Left hindlimb (tissue), 1 donor: ENCODE results near the gene C11orf71.

Source experiments
- DNase-seq: peaks from one replicate; pipeline ENCODE4 v3.0.0-alpha.2; 2018

C11orf71 gene

GRCh38 chr11:114400216-114400914 is at the start of gene C11orf71, which contains the start of gene RBM7:
Gene C11orf71, minus strand, starts transcription at chr11:114400511. Its CDS starts 180 bp downstream, at chr11:114400331.
Gene RBM7, plus strand, starts transcription at chr11:114400666. Its CDS starts 6 bp downstream, at chr11:114400672.
- peak; percentile 98 for DNase-seq

DNA sequence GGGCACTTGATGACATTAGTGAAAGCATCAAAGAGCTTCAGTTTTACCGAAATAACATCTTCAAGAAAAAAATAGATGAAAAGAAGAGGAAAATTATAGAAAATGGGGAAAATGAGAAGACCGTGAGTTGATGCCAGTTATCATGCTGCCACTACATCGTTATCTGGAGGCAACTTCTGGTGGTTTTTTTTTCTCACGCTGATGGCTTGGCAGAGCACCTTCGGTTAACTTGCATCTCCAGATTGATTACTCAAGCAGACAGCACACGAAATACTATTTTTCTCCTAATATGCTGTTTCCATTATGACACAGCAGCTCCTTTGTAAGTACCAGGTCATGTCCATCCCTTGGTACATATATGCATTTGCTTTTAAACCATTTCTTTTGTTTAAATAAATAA is 49.5 kb upstream of the C11orf71 start:
- DNase-seq: no peak

DNA sequence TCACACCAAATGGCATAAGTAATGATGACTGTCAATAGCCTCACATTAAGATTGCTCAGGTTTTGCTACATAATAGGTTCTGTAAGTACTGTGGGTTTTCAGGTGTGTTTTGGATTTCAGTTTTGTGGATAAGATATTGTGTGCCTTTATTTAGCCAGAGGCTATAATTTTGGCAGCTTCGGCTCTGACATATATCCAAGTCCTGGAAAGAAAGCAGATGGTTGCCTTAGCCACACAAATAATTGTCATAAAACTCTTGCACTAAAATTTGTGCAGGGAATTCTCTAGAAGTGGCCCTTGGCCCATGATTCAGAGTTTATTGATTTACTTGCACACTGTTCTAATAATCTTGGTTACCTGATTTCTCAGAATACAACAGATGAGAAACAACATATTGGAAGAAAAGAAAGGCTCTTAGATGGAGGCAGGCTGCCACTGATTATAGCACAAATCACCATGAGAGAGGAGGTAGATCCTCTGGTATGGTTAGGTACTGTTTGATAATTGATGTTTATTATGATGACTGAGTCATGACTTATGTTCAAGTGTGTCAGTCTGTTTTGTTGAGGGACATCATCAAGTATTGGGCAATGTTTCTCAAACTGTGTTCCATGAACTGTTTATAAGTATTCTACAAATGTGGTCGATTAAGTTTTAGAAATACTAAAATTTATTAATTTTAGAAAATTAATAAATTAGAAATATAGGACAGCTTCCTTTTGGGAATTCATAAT is 48.6 kb upstream of the C11orf71 start:
- no peak for DNase-seq

- DNase-seq: no peak
These were observed 47.6 kb upstream of the C11orf71 start for GRCh38 chr11:114447892-114448291.

- DNase-seq: no peak
These were observed 47.1 kb upstream of the C11orf71 start for GRCh38 chr11:114447444-114447843.

DNA sequence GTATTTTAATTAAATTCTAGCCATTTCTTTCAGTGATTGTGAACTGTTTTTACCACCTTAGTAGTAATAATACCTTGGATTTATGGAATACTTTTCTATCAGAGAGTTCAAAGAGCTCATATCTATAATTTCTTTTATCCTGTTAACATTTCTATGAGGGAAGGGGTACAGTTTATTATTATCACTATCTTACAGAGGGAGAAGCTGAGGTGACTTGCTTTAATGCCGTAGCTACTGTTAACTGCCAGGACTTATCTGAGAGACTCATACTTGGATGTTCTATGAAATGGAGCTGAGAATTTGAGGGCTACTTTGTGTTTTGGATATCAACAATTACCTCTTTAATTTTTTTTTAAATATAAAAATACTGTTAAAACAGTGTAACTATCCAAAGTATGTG is 42.2 kb upstream of the C11orf71 start:
- DNase-seq: no peak

- DNase-seq: no peak
These were observed 41.6 kb upstream of the C11orf71 start for GRCh38 chr11:114441921-114442320.

GRCh38 chr11:114440971-114441763 is 40.9 kb upstream of the C11orf71 start:
- no peak for DNase-seq

DNA sequence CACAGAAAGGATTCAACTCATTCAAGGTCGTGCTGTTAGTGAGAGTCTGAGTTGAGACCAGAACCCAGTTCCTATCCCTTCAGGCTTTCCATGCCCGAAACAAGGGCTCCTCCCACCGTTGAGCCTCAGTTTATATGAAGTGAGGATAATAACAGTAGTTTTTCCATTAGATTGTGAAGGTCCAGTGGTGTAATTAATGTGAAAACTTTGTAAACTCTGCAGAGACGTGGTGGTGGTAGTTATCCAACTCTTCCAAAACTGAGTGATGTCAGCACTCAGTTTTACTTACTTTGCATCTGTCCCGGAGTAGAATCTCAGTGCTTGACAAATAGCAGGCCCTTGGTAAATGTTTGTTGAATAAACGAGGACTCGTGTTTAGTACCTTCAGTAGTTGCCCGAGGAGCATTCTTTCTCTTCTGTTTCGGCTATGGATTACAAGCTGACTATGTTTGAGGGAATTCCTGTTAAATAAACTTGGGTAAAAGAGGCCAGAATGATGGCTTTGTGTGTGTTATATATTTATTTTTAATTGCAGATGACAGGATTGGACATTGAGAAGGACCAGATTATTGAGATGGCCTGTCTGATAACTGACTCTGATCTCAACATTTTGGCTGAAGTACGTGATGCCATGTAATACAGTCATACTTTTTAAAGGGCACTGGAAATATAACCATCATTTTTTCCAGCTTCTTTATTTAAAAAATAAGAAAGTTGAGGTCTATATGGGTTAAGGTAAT is 40.0 kb upstream of the C11orf71 start:
- no peak for DNase-seq

- DNase-seq: peak; percentile 95
These were observed 39.2 kb upstream of the C11orf71 start, which contains the start of gene REXO2 for GRCh38 chr11:114439229-114440120. Gene REXO2, plus strand, starts transcription at chr11:114439467. Its CDS starts 62 bp downstream, at chr11:114439529.

DNA sequence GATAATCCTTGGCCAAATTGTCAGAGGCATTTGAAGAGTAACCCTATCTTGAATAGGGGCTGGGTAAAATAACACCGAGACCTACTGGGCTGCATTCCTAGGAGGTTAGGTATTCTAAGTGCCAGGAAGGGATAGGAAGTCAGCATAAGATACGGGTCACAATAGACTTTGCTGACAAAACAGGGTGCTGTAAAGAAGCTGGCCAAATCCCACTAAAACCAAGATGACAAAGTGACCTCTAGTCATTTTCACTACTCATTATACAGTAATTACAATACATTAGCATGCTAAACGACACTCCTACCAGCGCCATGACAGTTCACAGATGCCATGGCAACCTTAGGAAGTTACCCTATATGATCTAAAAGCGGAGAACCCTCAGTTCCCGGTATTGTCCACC is 38.0 kb upstream of the C11orf71 start:
- no peak for DNase-seq

GRCh38 chr11:114433376-114433775 is 33.1 kb upstream of the C11orf71 start:
- DNase-seq: no peak

GRCh38 chr11:114432893-114433292 is 32.6 kb upstream of the C11orf71 start:
- no peak for DNase-seq

DNA sequence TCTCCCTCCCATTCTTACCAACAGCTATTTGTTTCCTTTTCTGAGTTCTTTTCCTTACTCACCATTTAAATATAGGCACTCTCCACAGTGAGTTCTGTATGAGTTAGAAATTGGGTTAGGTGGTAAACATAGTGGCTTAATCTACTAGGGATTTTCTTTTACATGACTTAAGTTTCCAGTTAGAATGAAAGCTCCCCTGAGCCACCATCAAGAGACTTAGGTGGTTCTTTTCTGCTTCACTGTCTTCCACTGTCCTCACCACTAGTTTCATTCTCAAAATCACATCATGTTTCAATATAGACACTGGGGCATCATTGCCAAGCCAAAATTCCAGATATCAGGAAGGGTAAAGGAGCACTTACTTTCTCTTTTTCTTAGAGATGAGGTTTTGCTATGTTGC is 30.0 kb upstream of the C11orf71 start:
- no peak for DNase-seq

DNA sequence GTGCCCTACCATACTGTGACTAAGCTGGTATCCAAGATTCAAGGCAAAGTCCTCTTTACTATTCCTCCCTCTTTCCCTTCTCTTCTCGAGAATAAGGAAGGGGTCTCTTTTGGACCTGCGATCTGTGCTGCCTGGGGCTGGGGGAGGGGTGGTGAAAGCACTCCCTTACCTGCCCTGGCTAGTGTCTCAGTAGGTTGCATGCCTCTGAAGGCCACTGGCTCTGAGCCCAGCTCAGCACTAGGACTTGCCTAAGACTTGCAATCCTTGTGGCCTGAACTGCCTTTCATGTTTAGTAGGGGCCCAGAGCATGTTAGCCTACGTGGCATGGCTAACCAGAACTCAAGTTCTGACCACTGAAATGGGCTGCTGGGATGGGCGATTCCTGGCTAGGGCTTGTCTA is 26.0 kb upstream of the C11orf71 start:
- DNase-seq: no peak

DNA sequence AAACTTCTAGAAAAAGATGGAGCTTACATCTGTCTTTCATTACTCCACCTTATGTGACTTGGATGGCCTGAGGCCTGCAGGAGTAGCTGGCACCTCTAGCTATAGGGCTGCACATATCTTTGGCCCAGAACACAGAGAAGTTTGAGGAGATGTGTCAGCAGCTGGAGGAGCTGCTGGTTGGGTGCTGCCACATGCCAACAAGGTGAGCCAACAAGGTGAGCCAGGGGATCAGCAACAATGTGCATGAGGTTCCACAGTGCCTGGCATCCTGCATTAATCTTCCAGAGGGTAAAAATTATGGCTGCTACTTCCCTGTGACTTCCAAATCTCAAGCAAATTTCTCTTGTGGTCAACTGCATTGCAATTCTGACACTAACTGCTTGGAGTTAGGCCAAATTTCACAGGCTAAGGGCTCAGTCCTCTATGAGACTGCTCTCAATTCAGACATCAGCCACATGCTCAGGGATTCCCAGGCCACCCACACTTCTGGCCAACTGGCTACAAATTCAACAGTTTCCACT is 16.2 kb upstream of the C11orf71 start:
- no peak for DNase-seq

DNA sequence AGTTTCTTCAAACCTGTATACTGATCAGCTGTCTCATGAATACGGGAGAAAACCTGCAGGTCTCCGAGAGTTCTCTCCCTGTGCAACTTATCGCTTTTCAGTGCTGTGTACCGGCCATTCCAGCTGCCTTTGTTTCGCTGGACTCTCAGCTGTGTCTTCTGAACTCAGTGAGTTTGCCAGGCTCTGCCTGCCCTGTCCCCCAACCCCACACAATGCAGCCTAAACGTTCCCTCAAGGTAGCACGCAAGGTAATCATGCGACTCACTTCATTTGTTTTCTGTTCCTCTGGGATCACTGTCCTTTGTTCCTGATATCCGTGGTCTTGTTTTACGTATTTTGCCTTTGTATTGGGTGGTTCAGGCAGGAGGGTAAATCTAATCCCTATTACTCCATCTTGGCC is 13.6 kb upstream of the C11orf71 start:
- no peak for DNase-seq

DNA sequence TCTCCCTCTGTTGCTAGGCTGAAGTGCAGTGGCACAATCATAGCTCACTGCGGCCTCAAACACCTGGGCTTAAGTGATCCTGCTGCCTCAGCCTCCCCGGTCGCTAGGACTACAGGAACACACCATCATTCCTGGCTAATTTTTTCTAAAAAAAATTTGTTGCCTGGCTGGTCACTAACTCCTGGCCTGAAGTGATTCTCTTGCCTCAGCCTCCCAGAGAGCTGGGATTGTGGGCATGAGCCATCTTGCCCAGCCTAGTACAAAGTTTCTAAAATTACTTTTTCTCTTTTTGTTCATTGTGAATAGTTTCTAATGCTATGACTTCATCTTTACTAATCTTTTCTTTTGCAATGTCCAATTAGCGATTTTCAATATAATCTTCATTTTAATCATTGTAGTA is 12.6 kb upstream of the C11orf71 start:
- DNase-seq: no peak

- no peak for DNase-seq
These were observed 1.0 kb upstream of the C11orf71 start for GRCh38 chr11:114401311-114401710.

- DNase-seq: no peak
These were observed 558 bp upstream of the C11orf71 start for GRCh38 chr11:114400915-114401223.

DNA sequence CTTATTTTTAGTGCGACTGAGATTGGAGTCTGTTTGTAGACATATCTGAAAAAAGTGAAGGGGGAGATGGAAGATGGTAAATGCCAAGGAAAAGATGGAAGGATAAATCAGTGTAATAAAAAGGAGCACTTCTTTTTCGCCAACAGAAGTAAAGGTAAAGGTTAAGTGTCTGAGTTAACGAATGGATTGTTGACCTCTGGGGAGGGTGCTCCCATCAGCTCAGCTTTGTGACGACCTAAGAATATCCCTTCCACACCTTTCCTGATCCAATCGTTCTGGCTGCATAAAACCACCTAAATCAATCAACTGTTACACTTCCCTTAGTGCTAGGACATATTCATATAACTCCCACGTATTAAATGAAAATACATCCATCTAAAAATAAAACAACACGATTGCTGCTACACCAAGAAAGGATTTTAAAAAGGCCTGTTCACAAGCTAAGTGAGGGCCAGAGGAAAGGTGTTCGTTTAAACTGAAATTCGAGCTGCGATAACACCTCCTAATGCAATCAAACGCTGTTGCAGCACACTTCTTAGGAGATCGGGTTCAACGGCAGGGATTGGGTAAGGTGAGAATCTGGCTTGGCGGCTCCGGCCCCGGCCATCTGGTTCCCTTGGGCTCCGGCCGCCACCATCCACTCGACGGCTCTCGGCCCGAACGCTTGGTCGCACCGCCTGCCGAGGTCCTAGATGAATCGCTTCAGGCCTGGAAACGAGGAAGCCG is 658 bp downstream of the C11orf71 start:
- no peak for DNase-seq
